GM18870 (cell line): Measurements from ENCODE around the gene SMARCE1.
A peak's percentile ranks its signal among the peaks of the same experiment; 100 is the strongest.

Source experiments
- ATAC-seq: cut with Tn5 transposase; IDR thresholded peaks from one replicate; pipeline ENCODE4 v1.9.1; 2021; ENCODE audit warnings: moderate library complexity; ENCODE audit not compliant: unreplicated experiment

SMARCE1 gene

DNA sequence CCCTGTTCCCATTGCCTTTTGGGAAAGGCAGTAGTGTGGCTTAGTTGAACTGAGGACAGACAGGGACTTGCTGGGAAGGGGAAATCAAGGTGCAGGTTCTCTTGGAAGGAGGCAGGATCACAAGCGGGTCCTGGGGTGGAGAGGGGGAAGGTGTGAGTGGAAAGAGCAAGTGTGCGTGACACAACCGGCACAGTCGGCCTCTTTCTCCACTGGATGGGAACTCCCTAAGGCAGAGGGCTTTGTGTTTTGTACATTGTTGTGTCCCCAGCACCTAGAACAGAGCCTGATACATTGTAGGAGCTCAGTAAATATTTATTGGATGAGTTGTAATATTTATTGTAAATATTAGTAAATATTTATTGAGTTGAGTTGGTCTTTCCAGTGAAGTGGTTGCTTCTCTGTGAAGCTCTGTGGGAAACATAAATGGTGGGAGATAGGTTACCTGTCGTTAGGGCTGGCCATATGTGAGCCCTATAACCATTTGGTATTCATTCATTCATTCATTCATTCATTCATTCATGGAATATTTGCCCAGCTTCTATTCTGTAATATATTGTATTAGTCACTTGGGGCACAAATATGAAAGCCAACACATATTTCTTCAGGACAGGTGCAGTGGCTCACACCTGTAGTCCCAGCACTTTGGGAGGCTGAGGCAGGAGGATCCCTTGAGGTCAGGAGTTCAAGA, 34.0 kb downstream of the SMARCE1 start:
- no peak for ATAC-seq

DNA sequence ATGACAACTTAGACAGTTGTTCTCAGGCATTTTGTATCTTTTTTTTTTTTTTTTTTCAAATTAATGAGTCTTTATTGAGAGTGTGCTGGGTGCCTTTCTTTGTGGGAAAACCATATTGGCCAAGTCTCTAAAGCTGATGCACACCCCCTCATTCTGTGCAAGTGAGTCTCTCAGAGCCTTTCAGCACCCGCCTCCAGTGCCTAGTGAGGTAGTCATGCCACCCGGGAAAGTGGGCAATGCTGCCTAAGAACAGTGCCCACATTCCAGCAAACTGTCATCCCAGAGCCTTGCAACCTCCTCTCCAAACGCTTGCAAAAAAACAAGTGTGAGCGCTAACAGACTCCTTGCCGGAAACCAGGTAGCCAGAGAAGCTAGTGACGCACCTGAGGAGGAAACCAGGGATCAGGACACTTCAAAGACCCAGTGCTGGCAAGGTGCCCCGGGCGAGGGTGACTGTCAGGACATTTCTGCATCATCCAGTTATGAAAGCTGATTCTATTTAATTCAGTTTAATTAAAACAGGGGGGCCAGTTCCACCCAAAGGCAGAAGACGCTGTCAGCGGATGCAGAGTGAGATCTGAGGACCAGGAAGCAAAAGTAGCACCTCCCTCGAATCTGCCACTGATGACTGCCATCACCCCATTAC, 34.9 kb downstream of the SMARCE1 start:
- ATAC-seq = no peak

DNA sequence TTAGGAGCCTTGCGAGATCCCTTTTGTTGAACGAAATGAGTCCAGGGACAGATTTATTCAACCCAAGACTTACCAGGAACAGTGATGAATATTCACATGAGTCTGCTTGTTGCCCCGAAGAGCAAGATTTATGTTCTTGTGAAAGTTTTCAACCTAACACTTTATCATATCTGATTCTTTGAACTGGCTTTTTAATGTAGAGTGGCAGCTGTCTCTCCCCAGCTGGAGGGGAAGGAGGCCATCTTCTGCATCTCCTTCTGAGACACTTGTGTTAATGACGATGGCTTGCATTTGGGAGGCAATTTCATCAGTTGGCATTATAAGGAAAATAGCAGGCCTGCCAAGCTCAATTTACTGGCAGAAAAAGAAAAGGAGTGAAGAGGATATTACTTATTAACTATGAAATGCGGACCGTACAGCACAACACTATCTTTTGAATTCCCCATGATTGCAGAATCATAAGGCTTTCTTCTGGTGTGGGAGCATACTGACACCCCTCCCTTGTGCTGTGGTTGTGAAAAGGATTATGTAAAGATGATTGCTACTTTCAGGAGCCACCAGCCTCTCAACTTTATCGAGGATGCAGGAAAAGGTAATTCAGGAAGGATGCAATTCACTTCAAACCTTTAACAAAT, 35.7 kb downstream of the SMARCE1 start:
- no peak for ATAC-seq

DNA sequence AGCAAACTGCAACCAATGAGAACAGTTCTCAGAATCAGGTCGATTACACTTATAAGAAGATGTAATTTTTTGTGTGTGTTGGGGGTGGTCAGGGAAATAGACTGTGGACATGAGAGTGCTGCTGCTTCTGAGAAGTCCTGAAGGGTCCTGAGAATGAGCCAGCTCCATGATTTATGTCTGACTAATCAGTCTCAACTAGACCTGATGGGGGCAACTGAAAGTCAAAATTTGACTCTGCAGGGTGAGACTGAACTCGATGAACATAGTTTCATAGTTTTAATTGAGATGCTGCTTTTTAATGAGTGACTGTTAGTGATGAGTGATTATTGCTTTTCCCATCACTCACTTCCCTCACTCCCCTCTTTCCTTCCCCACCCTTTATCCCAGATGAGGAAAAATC, 37.3 kb downstream of the SMARCE1 start:
- ATAC-seq = no peak

DNA sequence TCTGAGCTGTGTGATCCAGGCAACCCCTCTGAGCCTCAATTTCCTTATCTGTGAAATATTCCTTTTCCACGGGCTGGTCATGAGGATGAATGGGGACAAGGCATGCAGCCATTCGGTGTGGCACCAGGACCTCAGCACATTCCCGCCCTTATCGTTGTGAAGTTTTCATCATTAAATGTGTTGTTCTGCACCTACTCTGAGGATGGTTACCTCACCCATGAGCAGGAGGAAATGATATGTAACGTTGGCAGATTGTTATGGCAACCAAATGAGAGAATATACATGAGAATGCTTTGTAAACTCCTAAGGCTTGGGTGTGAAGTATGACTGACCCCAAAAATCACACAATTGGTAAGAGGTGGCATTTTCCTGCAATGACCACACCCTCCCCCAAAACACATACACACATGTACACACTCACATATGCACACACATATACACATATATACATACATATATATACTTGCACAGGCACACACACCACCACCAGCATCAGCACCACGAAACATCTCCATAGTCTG, 39.5 kb downstream of the SMARCE1 start:
- no peak for ATAC-seq

DNA sequence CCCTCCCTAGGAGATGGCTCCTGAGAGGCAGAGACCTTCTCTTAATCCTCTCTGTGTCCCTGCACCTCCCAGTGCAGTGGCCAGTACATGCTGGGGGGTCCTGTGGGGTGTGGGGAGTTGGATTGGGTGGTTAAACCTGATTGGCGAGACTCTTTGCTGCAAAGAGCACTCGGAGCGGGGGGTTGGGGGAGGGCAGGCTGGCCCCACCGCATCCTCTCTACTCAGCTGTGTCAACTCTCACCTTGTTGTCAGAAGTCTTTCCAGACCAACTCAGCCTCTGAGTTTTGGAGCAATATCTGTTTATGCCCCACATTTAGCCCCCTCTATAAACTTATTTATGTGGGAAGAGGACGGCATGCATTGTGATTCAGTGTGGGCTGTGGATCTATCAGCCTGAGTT, 40.0 kb downstream of the SMARCE1 start:
- ATAC-seq = no peak

DNA sequence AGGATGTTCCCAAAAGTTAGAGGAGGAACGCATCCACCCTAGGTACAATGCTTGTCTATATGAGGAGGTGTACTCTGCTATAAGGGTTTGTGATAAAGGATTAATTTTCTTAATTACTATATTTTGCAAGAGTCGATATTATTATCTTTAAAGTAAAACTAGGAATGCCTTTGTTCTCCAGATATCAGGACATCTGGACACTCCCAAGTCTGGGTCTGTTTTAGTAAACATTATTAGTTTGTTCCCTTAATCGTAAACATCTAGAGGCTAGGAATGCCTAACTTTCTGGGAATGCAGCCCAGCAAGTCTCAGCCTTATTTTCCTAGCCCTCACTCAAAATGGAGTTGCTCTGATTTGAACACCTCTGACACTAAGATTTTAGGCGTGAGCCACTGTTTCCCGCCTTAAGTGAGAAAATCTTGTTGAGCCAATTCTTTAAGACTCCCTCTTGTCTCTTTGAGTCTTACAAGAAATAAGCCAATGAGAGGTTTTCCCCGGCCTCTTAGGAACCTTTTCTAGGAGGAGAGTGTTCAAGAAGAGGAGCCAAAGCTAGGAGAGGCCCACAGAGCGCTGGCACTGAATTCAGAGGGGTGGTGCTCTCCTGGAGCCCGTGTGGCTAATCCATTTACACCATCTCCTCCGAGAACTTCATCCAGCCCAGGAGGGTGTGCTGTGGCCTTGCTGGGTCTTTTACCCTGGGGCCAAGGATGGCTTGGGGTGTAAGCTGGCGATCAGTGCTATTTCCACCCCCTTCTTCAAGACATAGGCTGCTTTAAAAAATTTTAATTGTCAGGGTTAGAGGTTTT, 40.9 kb downstream of the SMARCE1 start:
- ATAC-seq = no peak

DNA sequence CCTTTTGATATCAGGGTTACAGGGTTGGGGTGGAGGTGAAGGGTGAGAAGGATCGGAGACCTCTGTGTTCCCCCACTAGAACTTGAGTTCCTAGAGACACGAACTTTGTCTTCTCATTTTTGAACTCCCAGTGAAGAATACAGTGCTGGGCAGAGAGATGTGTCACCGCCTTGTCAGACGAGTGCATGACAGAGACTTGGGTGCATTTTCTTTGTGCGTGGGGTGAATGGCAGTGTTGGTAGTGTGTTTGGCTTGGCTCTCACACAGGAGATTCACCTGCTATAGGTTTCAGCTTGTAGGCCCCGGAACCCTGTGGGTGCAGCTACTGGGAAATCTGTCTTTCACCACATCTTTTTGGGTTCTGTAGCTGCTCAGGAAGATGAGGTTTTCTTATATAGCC, 42.3 kb downstream of the SMARCE1 start:
- ATAC-seq = no peak

DNA sequence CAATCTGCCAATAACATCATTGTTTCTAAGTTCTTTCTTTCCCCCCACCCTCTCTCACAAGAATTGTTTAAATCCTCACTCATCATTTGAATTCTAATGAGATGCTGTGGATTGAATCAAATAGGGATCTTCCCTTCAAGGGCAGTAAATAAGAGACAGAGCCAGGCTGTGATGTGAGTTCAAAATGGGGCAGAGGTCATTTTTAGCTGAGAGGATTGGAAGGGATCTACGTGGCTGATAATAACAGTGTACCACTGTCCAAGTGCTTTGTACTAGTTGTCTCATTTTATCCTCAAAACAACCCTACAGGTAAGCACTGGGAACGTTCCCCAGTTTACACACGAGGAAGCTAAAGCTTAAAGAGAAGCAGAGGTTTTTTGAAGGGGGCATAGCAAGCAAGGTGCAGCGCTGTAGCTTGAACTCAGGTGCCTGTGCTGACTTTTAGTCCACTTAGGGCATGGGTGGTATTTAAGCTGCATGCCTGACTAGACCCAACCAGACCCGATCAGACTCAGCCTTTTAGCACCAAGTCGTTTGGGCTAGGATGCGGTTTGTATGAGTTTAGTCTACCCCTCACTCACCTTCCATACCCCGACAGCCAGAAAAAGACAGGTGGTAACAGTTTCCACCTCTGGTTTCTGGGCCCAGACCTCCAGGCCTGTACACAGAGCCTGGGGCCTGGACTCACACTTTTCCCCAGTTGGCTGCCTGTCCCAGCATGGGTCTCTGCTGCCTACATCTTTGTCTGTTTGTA, 43.1 kb downstream of the SMARCE1 start:
- ATAC-seq = no peak

DNA sequence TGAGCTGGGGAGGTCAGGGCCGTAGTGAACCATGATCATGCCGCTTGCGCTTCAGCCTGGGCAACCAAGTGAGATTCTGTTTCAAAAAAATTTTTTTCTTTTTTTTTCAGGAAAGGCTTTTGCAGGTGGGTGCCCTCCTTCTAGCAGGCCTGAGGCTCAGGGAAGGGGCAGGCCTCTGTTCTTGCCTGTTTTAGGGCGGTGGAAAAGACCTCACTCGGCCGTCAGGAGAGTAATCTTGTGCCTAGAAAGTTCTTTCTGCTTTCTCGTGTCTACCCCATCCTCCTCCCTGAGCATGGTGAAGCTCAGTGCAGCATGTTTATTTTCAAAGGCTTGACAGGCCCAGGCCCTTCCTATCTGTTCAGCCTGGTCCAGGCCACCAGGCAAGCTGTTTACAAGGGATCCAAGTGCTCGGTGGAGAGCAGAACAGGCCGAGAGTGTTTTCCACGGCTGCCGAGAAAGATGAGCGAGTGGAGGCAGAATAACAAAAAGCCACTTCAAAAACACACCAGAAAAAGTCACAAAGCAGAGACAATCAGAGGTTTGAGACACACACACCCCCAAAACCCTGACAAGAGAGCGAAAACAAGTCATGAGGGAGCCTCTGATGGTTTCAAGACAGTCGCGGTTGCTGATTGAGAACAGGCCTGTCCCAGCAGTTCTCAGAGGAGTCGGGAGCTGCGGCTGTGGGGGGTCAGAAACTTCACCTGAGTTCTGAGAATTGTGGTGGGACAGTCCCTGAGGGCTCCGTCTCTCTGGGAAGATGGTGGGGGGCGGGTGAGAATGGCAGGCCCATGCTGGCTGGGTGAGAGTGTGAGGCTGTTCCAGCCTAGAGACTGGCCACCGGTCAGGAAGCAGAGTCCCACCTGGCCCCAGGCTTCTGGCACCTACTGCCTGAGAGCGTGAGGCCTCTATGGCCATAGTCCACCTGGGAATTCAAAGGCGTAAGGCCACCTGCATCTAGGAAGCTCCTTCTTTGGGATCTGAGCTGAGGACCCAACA, 44.9 kb downstream of the SMARCE1 start:
- no peak for ATAC-seq

DNA sequence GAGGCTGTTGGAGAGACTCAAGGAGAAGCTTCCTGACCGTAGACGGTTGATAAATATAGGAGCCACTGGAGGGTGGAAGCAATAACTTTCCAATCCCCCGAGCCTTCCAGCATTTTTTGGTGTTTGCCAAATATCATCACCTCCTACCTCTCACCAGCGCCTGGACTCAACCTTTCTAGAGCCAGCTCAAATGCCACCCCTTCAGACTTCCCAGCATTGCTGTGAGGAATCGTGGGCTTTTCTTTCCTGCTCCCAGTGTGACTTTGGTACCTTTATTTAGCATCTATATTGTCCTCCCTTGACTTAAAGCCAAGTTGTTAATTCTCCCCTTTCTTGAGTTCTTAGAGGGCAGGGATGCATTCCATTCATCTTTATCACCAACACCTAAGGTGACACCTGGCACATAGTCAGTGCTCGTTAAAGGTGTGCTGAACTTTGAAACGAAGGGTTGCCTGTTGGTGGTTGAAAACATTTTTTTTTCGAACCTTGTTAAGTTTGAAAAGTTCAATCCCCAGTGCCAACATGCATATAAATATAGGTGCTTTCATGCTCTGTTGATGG, 47.1 kb downstream of the SMARCE1 start:
- ATAC-seq = no peak

DNA sequence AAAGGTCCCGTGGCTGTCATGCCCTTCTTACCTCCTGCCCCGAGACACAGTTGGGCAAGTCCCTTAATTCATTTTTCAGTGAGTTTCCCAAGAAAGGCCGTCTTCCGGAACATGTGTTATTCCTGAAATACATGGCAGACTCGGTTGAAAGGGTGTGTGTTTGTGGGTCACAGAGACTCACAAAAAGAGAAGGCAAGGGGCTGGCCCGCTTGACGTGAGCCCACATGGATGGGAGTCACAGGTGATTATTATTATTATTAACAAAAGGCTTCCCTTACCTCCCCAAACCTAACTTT, 48.2 kb downstream of the SMARCE1 start:
- ATAC-seq = no peak

DNA sequence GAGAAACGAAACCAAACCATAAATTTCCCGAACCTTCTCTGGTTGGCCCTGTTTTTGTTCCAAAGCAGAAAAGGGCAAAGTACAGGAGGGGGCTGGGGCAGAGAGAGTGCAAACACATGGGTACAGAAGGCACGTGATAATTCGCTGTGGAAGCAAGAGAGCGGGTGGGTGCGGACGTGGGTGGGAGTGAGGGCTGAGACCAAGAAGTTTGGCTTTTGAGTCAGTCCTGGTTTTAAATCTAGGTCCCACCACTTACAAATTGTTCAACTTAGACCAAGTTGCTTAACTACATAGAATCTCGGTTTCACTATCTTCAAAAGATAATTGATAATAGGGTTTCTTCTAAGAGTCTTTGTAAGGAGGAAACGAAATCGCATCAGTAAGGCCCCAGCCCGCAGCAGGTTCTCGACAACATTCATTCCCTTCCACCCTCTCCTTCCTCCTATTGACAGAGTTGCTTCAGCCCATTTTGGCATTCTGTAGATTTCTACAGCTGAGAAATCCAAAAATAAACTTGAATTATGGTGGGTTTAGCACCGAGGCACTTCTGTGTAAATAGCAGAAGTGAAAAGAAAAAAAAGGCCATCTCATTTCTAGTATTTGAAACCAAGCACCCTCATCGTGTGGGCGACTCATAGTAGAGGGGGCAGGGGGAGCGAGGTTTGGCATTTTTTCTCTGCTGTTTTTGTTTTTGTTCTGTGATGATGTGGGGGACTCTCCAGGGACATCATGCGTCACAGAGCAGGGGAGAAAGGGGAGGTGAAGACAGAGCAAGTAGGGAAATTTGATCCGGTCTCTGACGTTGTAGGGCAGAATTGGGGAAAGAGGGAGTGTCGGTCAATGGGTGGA, 48.8 kb downstream of the SMARCE1 start:
- peak; percentile 71 for ATAC-seq

DNA sequence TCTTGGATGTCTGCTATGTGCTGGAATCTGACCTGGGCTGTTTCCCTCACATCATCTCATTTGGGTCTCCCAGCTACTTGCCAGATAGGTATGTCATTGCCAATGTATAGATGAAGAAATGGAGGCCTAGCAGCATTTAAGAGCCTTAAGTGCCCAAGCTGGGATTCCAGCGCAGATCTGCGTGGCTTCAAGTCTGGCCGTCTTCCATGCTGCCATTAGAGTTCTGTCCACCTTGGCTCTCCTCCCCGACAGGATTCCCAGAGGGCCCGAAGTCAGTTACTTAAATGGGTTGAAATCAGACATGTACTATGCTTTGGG, 49.4 kb downstream of the SMARCE1 start:
- no peak for ATAC-seq

DNA sequence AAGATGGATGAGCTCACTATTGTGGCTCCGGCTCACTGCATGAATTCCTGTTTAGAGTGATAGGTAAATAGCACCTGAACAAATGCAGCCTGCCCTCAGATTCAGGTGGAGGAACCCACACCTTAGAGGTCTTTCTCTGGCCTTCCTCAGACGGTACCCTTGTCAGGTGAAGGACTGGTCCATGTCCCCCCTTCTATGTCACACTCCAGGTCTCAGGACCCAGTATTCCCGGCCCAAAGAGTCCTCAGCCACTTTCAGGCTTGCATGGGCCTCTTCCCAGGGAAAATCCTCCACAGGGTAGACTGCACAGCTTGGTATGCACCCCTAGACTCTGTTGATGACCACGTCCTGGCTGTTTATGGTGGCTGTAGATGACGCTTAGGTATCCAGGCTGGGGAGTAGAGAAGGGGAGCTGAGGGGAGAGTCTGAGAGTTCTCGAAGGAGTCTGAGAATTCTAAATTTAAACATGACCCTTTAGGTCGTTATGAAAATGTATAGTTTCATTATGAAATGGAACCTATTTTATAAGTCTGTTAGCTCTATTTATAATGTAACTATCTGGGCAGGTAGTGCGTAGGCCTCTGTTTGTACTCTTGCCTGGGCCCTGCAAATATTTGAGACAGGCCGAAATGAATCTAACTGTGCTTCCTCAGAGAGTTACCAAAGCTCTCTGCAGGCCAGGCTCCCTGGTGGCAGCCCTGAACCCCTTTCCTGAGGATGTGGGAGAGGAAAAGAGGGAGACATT, 49.9 kb downstream of the SMARCE1 start:
- ATAC-seq = no peak

DNA sequence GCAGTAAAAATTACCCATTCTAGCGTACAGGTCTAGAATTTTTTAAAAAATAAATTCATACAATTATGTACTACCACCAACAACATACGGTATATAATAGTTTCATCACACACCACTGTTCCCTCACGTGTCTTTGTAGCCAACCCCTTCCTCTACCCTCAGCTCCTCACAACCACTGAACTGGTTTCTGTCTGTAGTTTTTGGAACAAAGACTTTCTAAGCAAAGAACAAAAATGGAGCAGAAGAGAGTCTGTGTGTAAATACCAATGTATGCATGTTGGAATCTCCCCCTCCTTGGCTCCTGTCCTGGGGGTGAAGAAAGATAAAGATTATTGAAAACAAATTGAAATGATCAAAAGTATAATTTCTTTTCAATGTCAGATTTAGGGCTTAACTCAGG, 50.5 kb downstream of the SMARCE1 start:
- no peak for ATAC-seq

DNA sequence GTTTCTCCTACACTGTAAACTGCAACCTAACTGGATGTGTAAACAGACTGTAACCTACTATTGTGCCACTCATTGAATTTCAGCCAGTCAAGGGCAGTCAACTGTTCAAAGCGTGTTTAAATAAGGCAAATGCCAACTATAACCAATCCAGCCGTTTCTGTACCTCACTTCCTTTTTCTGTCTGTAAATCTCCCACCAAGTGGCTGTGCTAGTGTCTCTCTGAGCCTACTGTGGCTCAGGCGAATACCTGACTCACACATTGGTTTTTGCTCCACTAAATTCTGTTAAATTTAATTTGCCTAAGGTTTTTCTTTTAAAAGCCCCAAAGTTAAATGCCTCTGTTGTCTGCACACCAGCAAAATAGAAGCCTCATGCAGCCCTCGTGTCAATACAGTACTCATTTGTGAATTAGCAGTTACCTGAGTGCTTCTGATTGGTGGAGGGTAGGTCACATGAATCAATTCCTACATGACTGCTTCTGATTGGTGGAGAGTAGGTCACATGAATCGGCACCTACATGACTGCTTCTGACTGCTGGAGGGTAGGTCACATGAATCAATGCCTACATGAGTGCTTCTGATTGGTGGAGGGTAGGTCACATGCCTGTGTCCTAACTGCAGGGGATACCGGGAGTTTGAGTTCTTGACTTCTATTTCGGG, 51.2 kb downstream of the SMARCE1 start:
- ATAC-seq = no peak
